ENCODE results near the gene EPHB1. TPM values are rescaled to one million over a fixed set of nuclear protein-coding genes. Genes with fewer than 3 reads are reported as not detected.
A peak's percentile ranks its signal among the peaks of the same experiment; 100 is the strongest.

Gene EPHB1
- polyA plus RNA-seq, 1 of the 3 experiments (the other 2 are of a cell fraction), result 1.2 TPM

DNA sequence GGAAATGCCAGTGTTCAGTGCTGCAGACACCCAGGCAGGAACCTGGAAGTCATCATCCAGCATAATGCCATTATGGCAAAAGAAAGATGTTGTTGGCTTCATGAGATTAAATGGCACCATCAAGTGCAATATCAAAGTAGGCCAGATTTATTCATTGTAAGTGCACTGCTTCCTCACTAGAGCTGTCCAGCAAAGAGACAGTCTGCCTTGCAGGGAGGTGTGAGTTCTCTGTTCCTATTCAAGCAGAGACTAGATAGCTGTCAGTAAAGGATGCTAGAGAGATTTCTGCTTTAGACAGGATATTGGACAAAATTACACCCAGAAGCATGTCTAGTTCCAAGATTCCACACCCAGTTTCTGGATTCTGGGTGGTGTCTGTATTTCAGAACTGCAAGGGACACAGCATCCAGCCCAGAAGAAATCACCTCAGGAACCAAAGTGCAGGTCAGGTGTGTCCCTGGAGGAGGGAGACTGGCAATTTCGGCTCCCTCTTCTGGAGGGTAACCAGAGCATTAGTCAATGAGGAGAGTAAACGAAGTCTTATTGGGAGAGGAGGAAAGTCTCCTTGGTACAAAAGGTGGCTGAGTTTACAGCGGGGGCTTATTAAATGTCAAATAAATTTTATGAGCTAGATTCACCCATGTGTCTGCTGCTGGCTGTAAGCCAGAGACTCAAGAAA, 377.3 kb downstream of the EPHB1 start:
- H3K4me3 ChIP-seq (ENCODE audit: low read depth in 2 of 2, low read length in 1 of 2), result no peak overlapping the region
- H4K20me1 ChIP-seq (ENCODE audit: insufficient read depth), result no peaks in the 10 kb centered on the region
- no peaks in the 10 kb centered on the region for H3K9me2 ChIP-seq
- peak; percentile 34 for DNase-seq
- ChIA-PET POLR2A (no interaction called here), CTCF (interaction anchor here (1.1 to 1.4 kb wide), 4 partner anchors 13 to 870 kb away, joined by 3 to 5 read pairs (median 4); partner anchors contain the start of gene EPHB1)
- no peaks in the 10 kb centered on the region for H3K27me3 ChIP-seq (ENCODE audit: insufficient read depth)
- no peaks in the 10 kb centered on the region for H3F3A ChIP-seq (replicated peaks; ENCODE audit: insufficient read depth)
- H3K79me2 ChIP-seq (ENCODE audit: insufficient read depth), result no peaks in the 10 kb centered on the region
- H3K4me1 ChIP-seq (ENCODE audit: control insufficient read depth in 1 of 2, insufficient read depth in 2 of 2, low read depth in 1 of 2, low read length in 1 of 2), result peaks cover 0 to 2% of the 10 kb centered on the region in 2 experiments; a peak in 1 of 4 replicates
- no peak overlapping the region for H3K9ac ChIP-seq
- TF ChIP-seq, protein P1, sequence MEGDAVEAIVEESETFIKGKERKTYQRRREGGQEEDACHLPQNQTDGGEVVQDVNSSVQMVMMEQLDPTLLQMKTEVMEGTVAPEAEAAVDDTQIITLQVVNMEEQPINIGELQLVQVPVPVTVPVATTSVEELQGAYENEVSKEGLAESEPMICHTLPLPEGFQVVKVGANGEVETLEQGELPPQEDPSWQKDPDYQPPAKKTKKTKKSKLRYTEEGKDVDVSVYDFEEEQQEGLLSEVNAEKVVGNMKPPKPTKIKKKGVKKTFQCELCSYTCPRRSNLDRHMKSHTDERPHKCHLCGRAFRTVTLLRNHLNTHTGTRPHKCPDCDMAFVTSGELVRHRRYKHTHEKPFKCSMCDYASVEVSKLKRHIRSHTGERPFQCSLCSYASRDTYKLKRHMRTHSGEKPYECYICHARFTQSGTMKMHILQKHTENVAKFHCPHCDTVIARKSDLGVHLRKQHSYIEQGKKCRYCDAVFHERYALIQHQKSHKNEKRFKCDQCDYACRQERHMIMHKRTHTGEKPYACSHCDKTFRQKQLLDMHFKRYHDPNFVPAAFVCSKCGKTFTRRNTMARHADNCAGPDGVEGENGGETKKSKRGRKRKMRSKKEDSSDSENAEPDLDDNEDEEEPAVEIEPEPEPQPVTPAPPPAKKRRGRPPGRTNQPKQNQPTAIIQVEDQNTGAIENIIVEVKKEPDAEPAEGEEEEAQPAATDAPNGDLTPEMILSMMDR (IDR thresholded peaks at IDR 0.05), result no peak
- 0 out of 2 replicates have a peak, but pooled peaks have one; percentile 14 for TF ChIP-seq GATA2 (CRISPR knock-in tag; IDR thresholded peaks at IDR 0.05)
- H3K4me2 ChIP-seq, result no peak overlapping the region
- 51% methylated on average over 3 of the region's 3 CpGs for WGBS (ENCODE audit: low lambda C conversion rate)
- H3K27ac ChIP-seq (ENCODE audit: low read depth in 2 of 2, low read length in 1 of 2), result no peak overlapping the region
- no peaks in the 10 kb centered on the region for H3K9me3 ChIP-seq
- no peak overlapping the region for H2AFZ ChIP-seq (ENCODE audit: low read depth)
- no peaks in the 10 kb centered on the region for H3K36me3 ChIP-seq (replicated peaks in 1 of 2; ENCODE audit: control insufficient read depth in 1 of 2, insufficient read depth in 2 of 2, low read length in 1 of 2)

DNA sequence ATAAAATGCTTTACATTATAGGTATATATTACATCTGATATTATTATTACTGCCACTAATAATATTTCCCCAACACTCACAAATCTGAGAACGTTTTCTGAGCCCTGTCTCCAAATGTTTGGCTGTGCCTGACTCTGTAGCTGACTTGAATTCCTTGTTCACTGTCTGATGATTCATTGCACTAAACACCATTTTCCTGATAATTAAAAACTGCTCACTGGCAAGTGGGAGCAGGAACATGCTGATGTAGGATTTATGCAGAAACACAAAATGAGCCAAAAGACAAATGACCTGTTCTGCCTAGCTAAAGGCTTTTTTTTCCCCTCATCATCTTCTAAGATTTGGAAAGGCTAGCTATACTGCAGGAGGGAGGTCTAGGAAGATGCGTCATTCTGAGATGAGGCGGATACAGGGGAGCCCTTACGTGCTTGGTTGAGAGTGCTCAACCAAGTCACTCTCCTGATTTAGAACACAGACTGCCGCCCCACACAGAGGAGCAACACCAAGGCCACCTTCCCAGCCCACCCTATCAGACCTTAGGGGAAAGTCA, 380.7 kb downstream of the EPHB1 start:
- H4K20me1 ChIP-seq (ENCODE audit: insufficient read depth), result no peaks in the 10 kb centered on the region
- H3K79me2 ChIP-seq (ENCODE audit: insufficient read depth), result no peaks in the 10 kb centered on the region
- ChIA-PET POLR2A (no interaction called here), CTCF (no interaction called here)
- H3K4me3 ChIP-seq (ENCODE audit: low read depth in 2 of 2, low read length in 1 of 2), result no peak overlapping the region
- no peaks in the 10 kb centered on the region for H3K36me3 ChIP-seq (replicated peaks in 1 of 2; ENCODE audit: control insufficient read depth in 1 of 2, insufficient read depth in 2 of 2, low read length in 1 of 2)
- 58% methylated on average over 5 of the region's 5 CpGs for WGBS (ENCODE audit: low lambda C conversion rate)
- H3K27ac ChIP-seq (ENCODE audit: low read depth in 2 of 2, low read length in 1 of 2), result no peak overlapping the region
- no peaks in the 10 kb centered on the region for H3K9me2 ChIP-seq
- no peak for DNase-seq
- no peak for TF ChIP-seq EP300 (IDR thresholded peaks at IDR 0.05; ENCODE audit: borderline replicate concordance in 1 of 2, low read depth in 1 of 2, low read length in 1 of 2)
- TF ChIP-seq, protein P2, sequence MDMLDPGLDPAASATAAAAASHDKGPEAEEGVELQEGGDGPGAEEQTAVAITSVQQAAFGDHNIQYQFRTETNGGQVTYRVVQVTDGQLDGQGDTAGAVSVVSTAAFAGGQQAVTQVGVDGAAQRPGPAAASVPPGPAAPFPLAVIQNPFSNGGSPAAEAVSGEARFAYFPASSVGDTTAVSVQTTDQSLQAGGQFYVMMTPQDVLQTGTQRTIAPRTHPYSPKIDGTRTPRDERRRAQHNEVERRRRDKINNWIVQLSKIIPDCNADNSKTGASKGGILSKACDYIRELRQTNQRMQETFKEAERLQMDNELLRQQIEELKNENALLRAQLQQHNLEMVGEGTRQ (IDR thresholded peaks at IDR 0.05; ENCODE audit: borderline replicate concordance, low read depth, low read length), result no peak
- no peak for TF ChIP-seq TEAD4 (IDR thresholded peaks at IDR 0.05; ENCODE audit: borderline replicate concordance, insufficient read depth)
- no peak for TF ChIP-seq YY1 (IDR thresholded peaks at IDR 0.05; ENCODE audit: low read depth)
- no peak for TF ChIP-seq JUND (IDR thresholded peaks at IDR 0.05)
- TF ChIP-seq EZH2phosphoT487 (IDR thresholded peaks at IDR 0.05; ENCODE audit: borderline replicate concordance, low read depth), result no peak
- no peak for TF ChIP-seq SIN3A (IDR thresholded peaks at IDR 0.05; ENCODE audit: borderline replicate concordance, low read depth, low read length)
- TF ChIP-seq FOSL2 (IDR thresholded peaks at IDR 0.05; ENCODE audit: borderline replicate concordance, low read depth), result no peak
- TF ChIP-seq, protein P3, sequence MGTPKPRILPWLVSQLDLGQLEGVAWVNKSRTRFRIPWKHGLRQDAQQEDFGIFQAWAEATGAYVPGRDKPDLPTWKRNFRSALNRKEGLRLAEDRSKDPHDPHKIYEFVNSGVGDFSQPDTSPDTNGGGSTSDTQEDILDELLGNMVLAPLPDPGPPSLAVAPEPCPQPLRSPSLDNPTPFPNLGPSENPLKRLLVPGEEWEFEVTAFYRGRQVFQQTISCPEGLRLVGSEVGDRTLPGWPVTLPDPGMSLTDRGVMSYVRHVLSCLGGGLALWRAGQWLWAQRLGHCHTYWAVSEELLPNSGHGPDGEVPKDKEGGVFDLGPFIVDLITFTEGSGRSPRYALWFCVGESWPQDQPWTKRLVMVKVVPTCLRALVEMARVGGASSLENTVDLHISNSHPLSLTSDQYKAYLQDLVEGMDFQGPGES (IDR thresholded peaks at IDR 0.05; ENCODE audit: low read depth, low read length), result no peak
- no peak for TF ChIP-seq TAF1 (IDR thresholded peaks at IDR 0.05; ENCODE audit: borderline replicate concordance, low read depth, low read length)
- no peak overlapping the region for H2AFZ ChIP-seq (ENCODE audit: low read depth)
- H3K4me2 ChIP-seq, result no peak overlapping the region
- no peak overlapping the region for H3K9ac ChIP-seq
- H3F3A ChIP-seq (replicated peaks; ENCODE audit: insufficient read depth), result no peaks in the 10 kb centered on the region
- H3K9me3 ChIP-seq, result no peaks in the 10 kb centered on the region
- peaks cover 0 to 2% of the 10 kb centered on the region in 2 experiments; a peak in 1 of 4 replicates for H3K4me1 ChIP-seq (ENCODE audit: control insufficient read depth in 1 of 2, insufficient read depth in 2 of 2, low read depth in 1 of 2, low read length in 1 of 2)
- H3K27me3 ChIP-seq (ENCODE audit: insufficient read depth), result no peaks in the 10 kb centered on the region
